ENCODE results near the gene KANK4.

DNA sequence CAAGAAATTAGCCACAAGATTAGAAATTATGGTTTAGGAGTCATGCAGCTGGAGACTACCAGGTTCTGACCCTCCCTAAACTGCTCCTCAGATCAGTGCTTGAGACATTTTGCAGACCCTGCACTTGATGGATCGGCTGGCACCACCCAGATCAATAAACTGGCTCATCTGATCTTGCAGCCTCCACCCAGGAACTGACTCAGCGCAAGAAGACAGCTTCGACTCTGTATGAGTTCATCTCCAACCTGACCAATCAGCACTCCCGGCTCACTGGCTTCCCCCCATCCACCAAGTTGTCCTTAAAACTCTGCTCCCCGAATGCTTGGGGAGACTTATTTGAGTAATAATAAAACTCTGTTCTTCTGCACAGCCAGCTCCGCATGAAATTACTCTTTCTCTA, 84.5 kb downstream of the KANK4 start:
- TF ChIP-seq, protein P1, sequence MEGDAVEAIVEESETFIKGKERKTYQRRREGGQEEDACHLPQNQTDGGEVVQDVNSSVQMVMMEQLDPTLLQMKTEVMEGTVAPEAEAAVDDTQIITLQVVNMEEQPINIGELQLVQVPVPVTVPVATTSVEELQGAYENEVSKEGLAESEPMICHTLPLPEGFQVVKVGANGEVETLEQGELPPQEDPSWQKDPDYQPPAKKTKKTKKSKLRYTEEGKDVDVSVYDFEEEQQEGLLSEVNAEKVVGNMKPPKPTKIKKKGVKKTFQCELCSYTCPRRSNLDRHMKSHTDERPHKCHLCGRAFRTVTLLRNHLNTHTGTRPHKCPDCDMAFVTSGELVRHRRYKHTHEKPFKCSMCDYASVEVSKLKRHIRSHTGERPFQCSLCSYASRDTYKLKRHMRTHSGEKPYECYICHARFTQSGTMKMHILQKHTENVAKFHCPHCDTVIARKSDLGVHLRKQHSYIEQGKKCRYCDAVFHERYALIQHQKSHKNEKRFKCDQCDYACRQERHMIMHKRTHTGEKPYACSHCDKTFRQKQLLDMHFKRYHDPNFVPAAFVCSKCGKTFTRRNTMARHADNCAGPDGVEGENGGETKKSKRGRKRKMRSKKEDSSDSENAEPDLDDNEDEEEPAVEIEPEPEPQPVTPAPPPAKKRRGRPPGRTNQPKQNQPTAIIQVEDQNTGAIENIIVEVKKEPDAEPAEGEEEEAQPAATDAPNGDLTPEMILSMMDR (IDR thresholded peaks at IDR 0.05): no peak
- no peak for TF ChIP-seq POLR2A (IDR thresholded peaks at IDR 0.05)
